MCF 10A (cell line): ENCODE measurements around the gene SYNE1. TPM values are rescaled to one million over a fixed set of nuclear protein-coding genes. Genes with fewer than 3 reads are reported as not detected.
"Not testable (repeated sequence)": the region's sequence is repeated elsewhere in the genome, so short reads cannot be mapped to it uniquely, and the experiment has no call there.

ENCODE experiments used
- BruUV-seq: library from RNA; stranded (reverse); fragments of 400-500 nt; replicated peaks from 2 replicates; lab custom pipeline; 2021; lab: Mats Ljungman, UMichigan
- CTCF ChIA-PET: fragments of 300-600 bp; sonication (Branson Sonifier 250); formaldehyde crosslinking; extraction: SDS; loops from one replicate; lab custom pipeline; 2021; ENCODE audit warnings: antibody characterized with exemption, inconsistent platforms; lab: Yijun Ruan, JAX
- POLR2A ChIA-PET: fragments of 300-600, 350-650 bp; sonication (Branson Sonifier 250); formaldehyde crosslinking; extraction: SDS; loops from one replicate; lab custom pipeline; 2020; ENCODE audit warnings: antibody characterized with exemption, inconsistent platforms; lab: Yijun Ruan, JAX
- DNase-seq: peaks from one replicate; pipeline ENCODE4 v3.0.0-alpha.2; 2018; ENCODE audit not compliant: unreplicated experiment
- H3K27ac Mint-ChIP-seq: one replicate; pipeline ENCODE4 v1.8.0; 2022; ENCODE audit warnings: mild to moderate bottlenecking, low read depth, mixed read lengths; ENCODE audit not compliant: unreplicated experiment
- H3K27me3 Mint-ChIP-seq: one replicate; pipeline ENCODE4 v1.8.0; 2022; ENCODE audit warnings: mixed read lengths; ENCODE audit not compliant: insufficient read depth, unreplicated experiment
- H3K36me3 Mint-ChIP-seq: one replicate; pipeline ENCODE4 v1.8.0; 2022; ENCODE audit warnings: mild to moderate bottlenecking, moderate library complexity, mixed read lengths; ENCODE audit not compliant: insufficient read depth, unreplicated experiment
- H3K4me1 Mint-ChIP-seq: one replicate; pipeline ENCODE4 v1.8.0; 2022; ENCODE audit warnings: mixed read lengths; ENCODE audit not compliant: insufficient read depth, unreplicated experiment
- H3K4me3 Mint-ChIP-seq: one replicate; pipeline ENCODE4 v1.8.0; 2022; ENCODE audit warnings: mild to moderate bottlenecking, moderate library complexity, mixed read lengths; ENCODE audit not compliant: unreplicated experiment
- H3K9me3 Mint-ChIP-seq: one replicate; pipeline ENCODE4 v1.8.0; 2022; ENCODE audit warnings: mixed read lengths; ENCODE audit not compliant: unreplicated experiment
- intact Hi-C: fragments of 100-400 bp; cut with micrococcal nuclease; formaldehyde crosslinking; loops from 2 replicates; pipeline ENCODE4 v1.14.1; 2022
- total RNA-seq: library from RNA; stranded (reverse); gene quantifications from 2 replicates; pipeline ENCODE4 v1.2.3, GENCODE V29; 2022
- TF ChIP-seq, protein P1 (sequence below): fragments of 200-600 bp; IDR thresholded peaks from one replicate; pipeline ENCODE4 v1.8.0; 2022; ENCODE audit warnings: antibody characterized with exemption, mild to moderate bottlenecking; ENCODE audit not compliant: unreplicated experiment

SYNE1 gene
- total RNA-seq, 1 experiment from 2014 or later: 25.4 TPM

DNA sequence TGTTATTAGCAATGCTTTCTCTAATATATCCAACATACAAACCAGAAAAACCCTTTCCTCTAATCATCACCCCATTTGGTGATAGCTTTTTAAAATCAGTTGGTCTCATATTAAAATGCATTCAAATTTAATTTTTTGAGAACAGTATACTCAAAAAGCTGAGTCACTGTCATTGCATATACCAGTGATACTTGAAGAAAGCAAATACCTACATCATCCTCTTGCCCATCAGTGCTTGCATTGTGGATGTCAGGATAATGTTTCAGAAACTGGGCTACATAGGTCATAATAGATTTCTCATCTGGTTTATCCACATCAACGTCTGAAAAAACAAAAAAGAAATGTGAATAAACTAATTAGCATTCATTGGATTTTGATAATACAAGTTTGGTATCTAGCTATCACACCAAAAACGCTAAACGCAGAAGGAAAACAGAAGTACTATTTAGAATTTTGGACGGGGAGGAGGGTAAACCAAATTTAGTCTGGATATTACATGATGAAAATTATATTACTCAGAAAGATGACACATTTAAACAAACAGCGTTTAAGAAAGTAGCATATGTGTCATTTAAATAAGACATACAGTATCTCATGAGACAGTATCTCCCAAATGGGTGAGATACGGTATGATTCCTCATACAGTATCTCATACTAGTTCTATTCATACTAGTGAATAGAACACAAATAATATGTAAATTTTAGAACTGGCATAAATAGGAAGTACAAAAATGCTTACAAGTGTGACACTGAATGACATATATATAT, 134.6 kb downstream of the SYNE1 start:
- no peaks in the 10 kb centered on the region for H3K27me3 Mint-ChIP-seq
- no peaks in the 10 kb centered on the region for H3K36me3 Mint-ChIP-seq
- no peak overlapping the region for H3K27ac Mint-ChIP-seq
- no peak for DNase-seq
- CTCF ChIA-PET: no interaction called here
- intact Hi-C loops: no loop called here
- H3K4me3 Mint-ChIP-seq: no peak overlapping the region
- no peaks in the 10 kb centered on the region for H3K4me1 Mint-ChIP-seq
- BruUV-seq: no TSS peak
- H3K9me3 Mint-ChIP-seq: no peaks in the 10 kb centered on the region
- POLR2A ChIA-PET: interaction anchor here (0.6 kb wide), 1 partner anchor 216 kb away, joined by 3 read pairs; no protein-coding TSS in a partner anchor
- TF ChIP-seq, protein P1, sequence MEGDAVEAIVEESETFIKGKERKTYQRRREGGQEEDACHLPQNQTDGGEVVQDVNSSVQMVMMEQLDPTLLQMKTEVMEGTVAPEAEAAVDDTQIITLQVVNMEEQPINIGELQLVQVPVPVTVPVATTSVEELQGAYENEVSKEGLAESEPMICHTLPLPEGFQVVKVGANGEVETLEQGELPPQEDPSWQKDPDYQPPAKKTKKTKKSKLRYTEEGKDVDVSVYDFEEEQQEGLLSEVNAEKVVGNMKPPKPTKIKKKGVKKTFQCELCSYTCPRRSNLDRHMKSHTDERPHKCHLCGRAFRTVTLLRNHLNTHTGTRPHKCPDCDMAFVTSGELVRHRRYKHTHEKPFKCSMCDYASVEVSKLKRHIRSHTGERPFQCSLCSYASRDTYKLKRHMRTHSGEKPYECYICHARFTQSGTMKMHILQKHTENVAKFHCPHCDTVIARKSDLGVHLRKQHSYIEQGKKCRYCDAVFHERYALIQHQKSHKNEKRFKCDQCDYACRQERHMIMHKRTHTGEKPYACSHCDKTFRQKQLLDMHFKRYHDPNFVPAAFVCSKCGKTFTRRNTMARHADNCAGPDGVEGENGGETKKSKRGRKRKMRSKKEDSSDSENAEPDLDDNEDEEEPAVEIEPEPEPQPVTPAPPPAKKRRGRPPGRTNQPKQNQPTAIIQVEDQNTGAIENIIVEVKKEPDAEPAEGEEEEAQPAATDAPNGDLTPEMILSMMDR: no peak

DNA sequence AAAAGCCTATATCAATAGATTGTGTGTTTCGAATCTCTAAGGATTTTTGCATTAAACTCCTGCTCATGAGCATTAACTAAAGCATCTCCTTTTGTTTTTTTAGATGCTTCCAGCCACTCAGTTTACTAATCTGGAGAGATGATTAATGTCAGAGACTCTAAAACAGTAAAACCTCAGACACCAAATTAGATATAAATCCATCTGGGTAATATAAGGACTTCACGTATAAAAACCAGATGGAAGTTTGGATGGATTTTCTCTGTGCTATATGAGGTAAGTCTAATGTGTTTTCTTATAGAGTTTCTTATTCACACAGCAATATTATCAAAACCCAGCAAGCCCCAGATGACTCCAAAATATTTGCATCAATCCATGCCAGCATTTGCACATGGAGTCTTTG, 137.2 kb downstream of the SYNE1 start:
- H3K27ac Mint-ChIP-seq: no peak overlapping the region
- H3K9me3 Mint-ChIP-seq: no peaks in the 10 kb centered on the region
- DNase-seq: no peak
- no peaks in the 10 kb centered on the region for H3K4me1 Mint-ChIP-seq
- intact Hi-C loops: no loop called here
- ChIA-PET CTCF (no interaction called here), POLR2A (interaction anchor here (0.6 to 1.1 kb wide), 2 partner anchors 48 to 68 kb away, joined by 3 read pairs; no protein-coding TSS in a partner anchor)
- TF ChIP-seq, protein P1: no peak
- H3K36me3 Mint-ChIP-seq: no peaks in the 10 kb centered on the region
- no peak overlapping the region for H3K4me3 Mint-ChIP-seq
- H3K27me3 Mint-ChIP-seq: no peaks in the 10 kb centered on the region
- BruUV-seq: no TSS peak

DNA sequence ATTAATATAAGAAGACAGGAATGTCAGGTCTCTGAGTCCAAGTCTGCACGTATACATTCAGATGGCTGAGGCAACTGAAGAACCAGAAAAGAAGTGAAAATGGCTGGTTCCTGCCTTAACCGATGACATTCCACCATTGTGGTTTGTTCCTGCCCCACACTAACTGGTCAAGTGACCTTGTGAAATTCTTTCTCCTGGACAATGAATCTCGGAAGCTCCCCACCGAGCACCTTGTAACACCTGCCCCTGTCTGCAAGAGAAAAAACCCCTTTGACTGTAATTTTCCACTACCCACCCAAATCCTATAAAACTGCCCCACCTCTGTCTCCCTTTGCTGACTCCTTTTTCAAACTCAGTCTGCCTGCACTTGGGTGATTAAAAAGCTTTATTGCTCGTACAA, 140.4 kb downstream of the SYNE1 start:
- Mint-ChIP-seq H3K27ac (no peak overlapping the region), H3K36me3 (no peaks in the 10 kb centered on the region), H3K9me3 (no peaks in the 10 kb centered on the region), H3K4me1 (no peaks in the 10 kb centered on the region), H3K4me3 (no peak overlapping the region), H3K27me3 (no peaks in the 10 kb centered on the region)
- TF ChIP-seq, protein P1: no peak
- ChIA-PET CTCF (interaction anchor here (1.3 kb wide), 1 partner anchor 147 kb away, joined by 7 read pairs; no protein-coding TSS in a partner anchor), POLR2A (interaction anchor here (0.8 kb wide), 1 partner anchor 12 kb away, joined by 3 read pairs; no protein-coding TSS in a partner anchor)
- no TSS peak for BruUV-seq
- intact Hi-C loops: no loop called here
- no peak for DNase-seq

- H3K9me3 Mint-ChIP-seq, H3K4me1 Mint-ChIP-seq, H3K27me3 Mint-ChIP-seq, H3K27ac Mint-ChIP-seq, H3K36me3 Mint-ChIP-seq, intact Hi-C loops, CTCF ChIA-PET, H3K4me3 Mint-ChIP-seq, BruUV-seq: not testable (repeated sequence)
- DNase-seq: peak; percentile 27
- POLR2A ChIA-PET: interaction anchor here (1.4 kb wide), 1 partner anchor 17 kb away, joined by 5 read pairs; no protein-coding TSS in a partner anchor
These were observed 141.7 kb downstream of the SYNE1 start for GRCh38 chr6:152495456-152495855.

DNA sequence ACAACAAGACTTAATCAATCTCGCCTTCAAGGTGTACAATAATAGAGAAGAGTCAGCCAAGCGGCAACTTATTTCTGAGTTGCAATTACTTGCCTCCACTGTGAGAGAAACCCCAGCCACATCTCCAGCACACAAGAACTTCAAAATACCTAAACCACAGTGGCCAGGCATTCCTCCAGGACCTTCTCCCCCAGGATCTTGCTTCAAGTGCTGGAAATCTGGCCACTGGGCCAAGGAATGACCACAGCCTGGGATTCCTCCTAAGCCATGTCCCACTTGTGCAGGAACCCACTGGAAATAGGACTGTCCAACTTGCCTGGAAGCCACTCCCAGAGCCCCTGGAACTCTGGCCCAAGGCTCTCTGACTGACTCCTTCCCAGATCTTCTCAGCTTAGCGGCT, 144.9 kb downstream of the SYNE1 start:
- H3K4me3 Mint-ChIP-seq, intact Hi-C loops, DNase-seq, H3K4me1 Mint-ChIP-seq, CTCF ChIA-PET, H3K27me3 Mint-ChIP-seq, H3K9me3 Mint-ChIP-seq, POLR2A ChIA-PET, H3K27ac Mint-ChIP-seq, H3K36me3 Mint-ChIP-seq, BruUV-seq: not testable (repeated sequence)

- intact Hi-C loops, POLR2A ChIA-PET, DNase-seq, H3K36me3 Mint-ChIP-seq, H3K4me3 Mint-ChIP-seq, H3K9me3 Mint-ChIP-seq, H3K4me1 Mint-ChIP-seq, H3K27me3 Mint-ChIP-seq, CTCF ChIA-PET, BruUV-seq, H3K27ac Mint-ChIP-seq: not testable (repeated sequence)
These were observed 145.7 kb downstream of the SYNE1 start for GRCh38 chr6:152491501-152491900.

DNA sequence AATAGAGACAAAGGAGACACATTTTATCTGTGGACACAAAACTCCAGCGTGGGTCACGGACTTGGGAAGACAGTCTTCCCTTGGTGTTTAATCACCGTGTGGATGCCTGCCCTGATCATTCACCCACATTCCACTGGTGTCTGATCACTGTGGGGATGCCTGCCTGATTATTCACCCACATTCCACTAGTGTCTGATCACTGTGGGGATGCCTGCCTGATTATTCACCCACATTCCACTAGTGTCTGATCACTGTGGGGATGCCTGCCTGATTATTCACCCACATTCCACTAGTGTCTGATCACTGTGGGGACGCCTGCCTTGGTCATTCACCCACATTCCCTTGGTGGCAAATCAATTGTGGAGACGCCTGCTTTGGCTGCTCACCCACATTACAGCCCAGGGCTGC, 146.2 kb downstream of the SYNE1 start:
- H3K27me3 Mint-ChIP-seq, DNase-seq, intact Hi-C loops, H3K27ac Mint-ChIP-seq, H3K4me1 Mint-ChIP-seq, H3K36me3 Mint-ChIP-seq, H3K4me3 Mint-ChIP-seq, H3K9me3 Mint-ChIP-seq, BruUV-seq: not testable (repeated sequence)
- ChIA-PET POLR2A (interaction anchor here (0.6 kb wide), 1 partner anchor 456 kb away, joined by 3 read pairs; no protein-coding TSS in a partner anchor), CTCF (interaction anchor here (1.0 kb wide), 1 partner anchor 179 kb away, joined by 4 read pairs; no protein-coding TSS in a partner anchor)
